HEK293T (cell line): ENCODE data around the gene CFAP54.
"Not testable (repeated sequence)": the region's sequence is repeated elsewhere in the genome, so short reads cannot be mapped to it uniquely, and the experiment has no call there.

Source experiments
- CTCF ChIA-PET: fragments of 350-600 bp; formaldehyde crosslinking; extraction: SDS; loops from one replicate; lab custom pipeline; 2021; ENCODE audit warnings: antibody characterized with exemption, inconsistent platforms; lab: Yijun Ruan, JAX
- POLR2A ChIA-PET: fragments of 350-600 bp; formaldehyde crosslinking; extraction: SDS; loops from one replicate; lab custom pipeline; 2020; ENCODE audit warnings: antibody characterized with exemption, inconsistent platforms; lab: Yijun Ruan, JAX
- DNase-seq: peaks from one replicate; pipeline ENCODE4 v3.0.0; 2012; ENCODE audit warnings: mixed read lengths; ENCODE audit errors: extremely low spot score
- ARNT ChIP-seq: fragments of 450-650 bp; IDR thresholded peaks from 2 replicates; pipeline ENCODE4 v1.6.1; 2017; ENCODE audit warnings: mild to moderate bottlenecking
- BHLHE40 ChIP-seq: fragments of 450-650 bp; IDR thresholded peaks from 2 replicates; pipeline ENCODE4 v1.6.1; 2016; ENCODE audit warnings: mild to moderate bottlenecking, moderate library complexity, borderline replicate concordance
- CTBP1 ChIP-seq: fragments of 450-650 bp; IDR thresholded peaks from 2 replicates; pipeline ENCODE4 v1.6.1; 2016; ENCODE audit warnings: borderline replicate concordance
- ELF4 ChIP-seq: fragments of 450-650 bp; IDR thresholded peaks from 2 replicates; pipeline ENCODE4 v1.6.1; 2017; ENCODE audit warnings: antibody characterized with exemption
- FOXA1 ChIP-seq: fragments of 450-650 bp; IDR thresholded peaks from 2 replicates; pipeline ENCODE4 v1.6.1; 2016; ENCODE audit warnings: mild to moderate bottlenecking
- FOXK2 ChIP-seq: fragments of 450-650 bp; IDR thresholded peaks from 2 replicates; pipeline ENCODE4 v1.6.1; 2016; ENCODE audit warnings: mild to moderate bottlenecking
- FOXM1 ChIP-seq: fragments of 450-650 bp; IDR thresholded peaks from 2 replicates; pipeline ENCODE4 v1.6.1; 2017; ENCODE audit warnings: mild to moderate bottlenecking, borderline replicate concordance
- HDGF ChIP-seq: fragments of 450-650 bp; IDR thresholded peaks from 2 replicates; pipeline ENCODE4 v1.6.1; 2017; ENCODE audit warnings: antibody characterized with exemption, borderline replicate concordance
- L3MBTL2 ChIP-seq: fragments of 450-650 bp; conservative IDR thresholded peaks from 2 replicates; pipeline ENCODE4 v1.6.1; 2016; ENCODE audit warnings: mild to moderate bottlenecking
- LEF1 ChIP-seq: fragments of 450-650 bp; IDR thresholded peaks from 2 replicates; pipeline ENCODE4 v1.6.1; 2017; ENCODE audit warnings: mild to moderate bottlenecking, borderline replicate concordance
- NFRKB ChIP-seq: fragments of 450-650 bp; IDR thresholded peaks from 2 replicates; pipeline ENCODE4 v1.6.1; 2016; ENCODE audit warnings: mild to moderate bottlenecking, moderate library complexity
- SP1 ChIP-seq: fragments of 450-650 bp; IDR thresholded peaks from 2 replicates; pipeline ENCODE4 v1.6.1; 2017
- SUZ12 ChIP-seq: fragments of 450-650 bp; IDR thresholded peaks from 2 replicates; pipeline ENCODE4 v1.6.1; 2016; ENCODE audit warnings: mild to moderate bottlenecking
- TARDBP ChIP-seq: fragments of 450-650 bp; IDR thresholded peaks from 2 replicates; pipeline ENCODE4 v1.6.1; 2016
- ZNF384 ChIP-seq: fragments of 450-650 bp; IDR thresholded peaks from 2 replicates; pipeline ENCODE4 v1.6.1; 2016
- TF ChIP-seq, protein P1 (sequence below): fragments of 450-650 bp; IDR thresholded peaks from 2 replicates; pipeline ENCODE4 v1.6.1; 2016

The CFAP54 gene

DNA sequence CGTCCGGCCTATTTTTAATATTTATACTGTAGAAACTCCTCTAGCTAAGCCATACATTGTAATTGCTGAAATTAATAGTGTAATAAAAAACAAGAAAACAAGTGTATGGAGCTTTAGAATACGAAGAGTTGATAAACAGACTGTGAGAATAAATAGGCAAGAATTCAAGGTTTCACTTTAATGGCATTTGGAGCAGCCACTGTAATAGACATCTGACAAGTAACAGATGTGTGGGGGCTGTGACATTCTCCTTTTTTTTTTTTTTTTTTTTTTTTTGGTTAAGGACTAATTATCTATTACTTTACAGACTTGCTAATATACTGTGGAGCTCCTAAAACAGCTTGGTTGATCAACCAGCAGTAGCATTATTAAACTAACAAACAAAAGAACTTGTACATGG, 42.1 kb upstream of the CFAP54 start:
- ChIA-PET POLR2A (no interaction called here), CTCF (no interaction called here)
- no peak for TF ChIP-seq ELF4
- DNase-seq, result no peak

DNA sequence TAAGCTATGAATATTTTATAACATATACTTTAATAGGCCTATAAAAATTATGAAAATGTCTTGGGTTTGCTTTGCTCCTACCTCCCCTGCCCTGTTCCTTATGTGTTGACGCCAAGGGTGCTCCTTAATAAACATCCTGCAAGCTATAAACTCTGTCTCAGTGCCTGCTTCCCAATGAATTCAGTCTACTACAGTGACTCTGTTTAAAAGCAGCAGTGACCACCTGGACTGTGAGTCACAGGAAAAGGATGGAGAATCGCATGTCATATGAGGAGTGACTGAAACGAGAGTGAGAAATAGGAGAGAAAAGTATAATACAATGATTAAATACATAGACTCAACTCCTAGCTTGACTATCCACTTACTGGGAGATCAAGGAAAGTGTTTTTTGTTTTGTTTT, 41.1 kb upstream of the CFAP54 start:
- no peak for TF ChIP-seq FOXA1
- TF ChIP-seq SP1, result no peak
- no peak for TF ChIP-seq SUZ12
- no peak for TF ChIP-seq FOXM1
- TF ChIP-seq LEF1, result no peak
- TF ChIP-seq L3MBTL2, result no peak
- TF ChIP-seq TARDBP, result no peak
- no peak for TF ChIP-seq ELF4
- no peak for TF ChIP-seq CTBP1
- TF ChIP-seq FOXK2, result no peak
- TF ChIP-seq ARNT, result no peak
- TF ChIP-seq, protein P1, sequence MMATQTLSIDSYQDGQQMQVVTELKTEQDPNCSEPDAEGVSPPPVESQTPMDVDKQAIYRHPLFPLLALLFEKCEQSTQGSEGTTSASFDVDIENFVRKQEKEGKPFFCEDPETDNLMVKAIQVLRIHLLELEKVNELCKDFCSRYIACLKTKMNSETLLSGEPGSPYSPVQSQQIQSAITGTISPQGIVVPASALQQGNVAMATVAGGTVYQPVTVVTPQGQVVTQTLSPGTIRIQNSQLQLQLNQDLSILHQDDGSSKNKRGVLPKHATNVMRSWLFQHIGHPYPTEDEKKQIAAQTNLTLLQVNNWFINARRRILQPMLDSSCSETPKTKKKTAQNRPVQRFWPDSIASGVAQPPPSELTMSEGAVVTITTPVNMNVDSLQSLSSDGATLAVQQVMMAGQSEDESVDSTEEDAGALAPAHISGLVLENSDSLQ, result no peak
- no peak for TF ChIP-seq NFRKB
- TF ChIP-seq BHLHE40, result no peak
- TF ChIP-seq ZNF384, result no peak
- no peak for TF ChIP-seq HDGF
- ChIA-PET CTCF (no interaction called here), POLR2A (no interaction called here)
- DNase-seq, result no peak

GRCh38 chr12:96452261-96452922, 37.0 kb upstream of the CFAP54 start:
- ChIA-PET CTCF (no interaction called here), POLR2A (no interaction called here)
- TF ChIP-seq SP1, result no peak
- no peak for TF ChIP-seq TARDBP
- no peak for TF ChIP-seq ARNT
- TF ChIP-seq FOXK2, result no peak
- TF ChIP-seq LEF1, result no peak
- TF ChIP-seq CTBP1, result no peak
- TF ChIP-seq, protein P1, result no peak
- TF ChIP-seq ELF4, result no peak
- no peak for TF ChIP-seq SUZ12
- no peak for TF ChIP-seq ZNF384
- no peak for TF ChIP-seq FOXA1
- TF ChIP-seq BHLHE40, result no peak
- TF ChIP-seq FOXM1, result no peak
- TF ChIP-seq L3MBTL2, result no peak
- TF ChIP-seq HDGF, result no peak
- no peak for TF ChIP-seq NFRKB
- no peak for DNase-seq

- CTCF ChIA-PET, result no interaction called here
- TF ChIP-seq FOXK2 (no peak), SP1 (no peak)
- POLR2A ChIA-PET, result no interaction called here
- no peak for DNase-seq
These were observed 35.0 kb upstream of the CFAP54 start for GRCh38 chr12:96454396-96454795.

- ChIA-PET CTCF (no interaction called here), POLR2A (no interaction called here)
- no peak for DNase-seq
- no peak for TF ChIP-seq L3MBTL2
- TF ChIP-seq FOXK2, result no peak
- TF ChIP-seq LEF1, result no peak
- TF ChIP-seq SP1, result no peak
- no peak for TF ChIP-seq FOXA1
- no peak for TF ChIP-seq BHLHE40
- no peak for TF ChIP-seq CTBP1
- TF ChIP-seq ARNT, result no peak
- TF ChIP-seq TARDBP, result no peak
- TF ChIP-seq HDGF, result no peak
These were observed 33.0 kb upstream of the CFAP54 start for GRCh38 chr12:96456265-96456974.

GRCh38 chr12:96457191-96457930, 32.0 kb upstream of the CFAP54 start:
- DNase-seq, result no peak
- CTCF ChIA-PET, result no interaction called here
- POLR2A ChIA-PET, result no interaction called here
- TF ChIP-seq HDGF (no peak), FOXK2 (no peak)

DNA sequence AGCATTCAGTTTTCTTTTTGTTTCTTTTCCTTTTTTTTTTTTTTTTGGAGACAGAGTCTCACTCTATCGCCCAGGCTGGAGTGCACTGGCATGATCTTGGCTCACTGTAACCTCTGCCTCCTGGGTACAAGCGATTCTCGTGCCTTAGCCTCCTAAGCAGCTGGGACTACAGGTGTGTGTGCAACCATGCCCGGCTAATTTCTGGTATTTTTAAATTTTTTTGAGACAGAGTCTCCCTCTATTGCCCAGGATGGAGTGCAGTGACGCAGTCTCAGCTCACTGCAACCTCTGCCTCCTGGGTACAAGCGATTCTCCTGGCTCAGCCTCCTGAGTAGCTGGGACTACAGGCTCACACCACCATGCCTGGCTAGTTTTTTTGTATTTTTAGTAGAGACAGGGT, 30.1 kb upstream of the CFAP54 start:
- CTCF ChIA-PET, DNase-seq, POLR2A ChIA-PET: not testable (repeated sequence)
